GM18508 (cell line): ENCODE data around the gene TXNRD1.
A peak's percentile ranks its signal among the peaks of the same experiment; 100 is the strongest.
"Not testable (repeated sequence)": the region's sequence is repeated elsewhere in the genome, so short reads cannot be mapped to it uniquely, and the experiment has no call there.

ENCODE experiments used
- ATAC-seq: cut with Tn5 transposase; IDR thresholded peaks from one replicate; pipeline ENCODE4 v1.9.1; 2021; ENCODE audit warnings: moderate number of reproducible peaks; ENCODE audit not compliant: insufficient read depth, unreplicated experiment

TXNRD1 gene

GRCh38 chr12:104276273-104277131, 60.9 kb downstream of the TXNRD1 start:
- no peak for ATAC-seq

GRCh38 chr12:104279164-104279563, 63.6 kb downstream of the TXNRD1 start:
- no peak for ATAC-seq

GRCh38 chr12:104280111-104280510, 64.5 kb downstream of the TXNRD1 start:
- no peak for ATAC-seq

- no peak for ATAC-seq
Measured at GRCh38 chr12:104280717-104281458, 65.3 kb downstream of the TXNRD1 start.

- no peak for ATAC-seq
Measured at GRCh38 chr12:104281636-104282035, 66.1 kb downstream of the TXNRD1 start.

- ATAC-seq = no peak
Measured at GRCh38 chr12:104282109-104282508, 66.5 kb downstream of the TXNRD1 start.

GRCh38 chr12:104285740-104286515, 70.3 kb downstream of the TXNRD1 start:
- ATAC-seq = no peak

- peak; percentile 78 for ATAC-seq
Measured at GRCh38 chr12:104286516-104287482, 71.2 kb downstream of the TXNRD1 start.

- no peak for ATAC-seq
Measured at GRCh38 chr12:104288635-104289274, 73.2 kb downstream of the TXNRD1 start.

- no peak for ATAC-seq
Measured at GRCh38 chr12:104290320-104290719, 74.7 kb downstream of the TXNRD1 start.

- no peak for ATAC-seq
Measured at GRCh38 chr12:104290855-104291254, 75.3 kb downstream of the TXNRD1 start.

GRCh38 chr12:104291867-104292524, 76.4 kb downstream of the TXNRD1 start:
- no peak for ATAC-seq

- no peak for ATAC-seq
Measured at GRCh38 chr12:104292872-104293794, 77.6 kb downstream of the TXNRD1 start.

- ATAC-seq = not testable (repeated sequence)
Measured at GRCh38 chr12:104294158-104294859, 78.7 kb downstream of the TXNRD1 start.

- ATAC-seq = no peak
Measured at GRCh38 chr12:104294927-104295668, 79.5 kb downstream of the TXNRD1 start.

- no peak for ATAC-seq
Measured at GRCh38 chr12:104295954-104296353, 80.4 kb downstream of the TXNRD1 start.
